Endodermal cell (in vitro differentiated cells): ENCODE measurements around the gene SNCAIP. TPM values are rescaled to one million over a fixed set of nuclear protein-coding genes. Genes with fewer than 3 reads are reported as not detected.

Experiments used
- DNase-seq: peaks from one replicate; pipeline ENCODE4 v3.0.0-alpha.2; 2017
- H3K27ac ChIP-seq: 2 replicates; pipeline ENCODE4 v1.5.1; 2013; ENCODE audit warnings: mild to moderate bottlenecking, low read depth, low read length, moderate library complexity
- H3K27me3 ChIP-seq: 2 replicates; pipeline ENCODE4 v1.6.1; 2013; ENCODE audit warnings: mild to moderate bottlenecking, low read length, moderate library complexity; ENCODE audit not compliant: insufficient read depth, control insufficient read depth, poor library complexity, severe bottlenecking
- H3K36me3 ChIP-seq: 2 replicates; pipeline ENCODE4 v1.7.0; 2013; ENCODE audit warnings: mild to moderate bottlenecking, low read length, moderate library complexity; ENCODE audit not compliant: control insufficient read depth, insufficient read depth
- H3K4me1 ChIP-seq: one replicate; pipeline ENCODE4 v1.7.0; 2013; ENCODE audit warnings: low read length; ENCODE audit not compliant: control insufficient read depth, insufficient read depth
- H3K4me3 ChIP-seq: 2 replicates; pipeline ENCODE4 v1.5.1; 2013; ENCODE audit warnings: mild to moderate bottlenecking, low read length, moderate library complexity
- H3K9ac ChIP-seq: 2 replicates; pipeline ENCODE4 v1.6.1; 2013; ENCODE audit warnings: mild to moderate bottlenecking, low read length, moderate library complexity; ENCODE audit not compliant: poor library complexity, severe bottlenecking; ENCODE audit errors: extremely low read depth
- H3K9me3 ChIP-seq: 2 replicates; pipeline ENCODE4 v1.6.1; 2013; ENCODE audit warnings: mild to moderate bottlenecking, low read length, moderate library complexity; ENCODE audit not compliant: control insufficient read depth
- H3K27ac Mint-ChIP-seq: 2 replicates; pipeline ENCODE4 v1.8.0; 2020; ENCODE audit warnings: mixed read lengths
- H3K27me3 Mint-ChIP-seq: 2 replicates; pipeline ENCODE4 v1.8.0; 2021; ENCODE audit warnings: mild to moderate bottlenecking, mixed read lengths; ENCODE audit not compliant: insufficient read depth
- H3K36me3 Mint-ChIP-seq: 2 replicates; pipeline ENCODE4 v1.8.0; 2020; ENCODE audit warnings: low read depth, mixed read lengths
- H3K4me1 Mint-ChIP-seq: 2 replicates; pipeline ENCODE4 v1.8.0; 2020; ENCODE audit warnings: mixed read lengths
- H3K4me3 Mint-ChIP-seq: 2 replicates; pipeline ENCODE4 v1.8.0; 2020; ENCODE audit warnings: mild to moderate bottlenecking, moderate library complexity, mixed read lengths
- H3K9me3 Mint-ChIP-seq: 2 replicates; pipeline ENCODE4 v1.8.0; 2020; ENCODE audit warnings: mild to moderate bottlenecking, mixed read lengths
- CTCF ChIP-seq: fragments of 200-600 bp; sonication (generic); conservative IDR thresholded peaks from 2 replicates; pipeline ENCODE4 v1.5.0; 2021; ENCODE audit warnings: antibody characterized with exemption, mild to moderate bottlenecking
- WGBS, 2 experiments: methylation state at CpG; one replicate each; pipeline versions ENCODE4 v1.1.5 to v1.1.7; 2013; ENCODE audit warnings: missing lambda C conversion rate in 2 of 2, mixed read lengths in 1 of 2; ENCODE audit not compliant: insufficient coverage in 1 of 2, insufficient read length in 1 of 2; 5-methylcytosine and 5-hydroxymethylcytosine counted together
- total RNA-seq, 2 donors: library from RNA; stranded (reverse); fragmentation: NEBNext Ultra II Directional in 1 of 2; extraction: Animal tissue kit (Norgen Biotek cat#: 25700) in 1 of 2; gene quantifications; 2 replicates in 1 of 2; 3 replicates in 1 of 2; pipeline ENCODE4 v1.2.1, GENCODE V29; 2021

SNCAIP gene
- total RNA-seq, 2 donors from 2014 or later: 1.4 to 2.1 TPM

GRCh38 chr5:122267185-122267584 lies 44.9 kb upstream of the SNCAIP start:
- Mint-ChIP-seq H3K36me3 (no peaks in the 10 kb centered on the region), H3K4me1 (peaks cover 17% of the 10 kb centered on the region), H3K9me3 (no peaks in the 10 kb centered on the region), H3K27me3 (no peaks in the 10 kb centered on the region), H3K4me3 (no peak overlapping the region), H3K27ac (peak overlapping the region; percentile 41)
- DNase-seq: peak; percentile 41
- Histone ChIP-seq H3K4me1 (peaks cover 4% of the 10 kb centered on the region), H3K9ac (no peak overlapping the region), H3K9me3 (no peaks in the 10 kb centered on the region), H3K27ac (no peak overlapping the region), H3K4me3 (no peak overlapping the region), H3K36me3 (no peaks in the 10 kb centered on the region), H3K27me3 (no peaks in the 10 kb centered on the region)
- no peak for TF ChIP-seq CTCF
- WGBS, 2 experiments: 71 to 84% methylated on average over 1 to 6 of the region's 6 CpGs

GRCh38 chr5:122273696-122274095 lies 38.3 kb upstream of the SNCAIP start:
- Histone ChIP-seq H3K9ac (no peak overlapping the region), H3K27me3 (no peaks in the 10 kb centered on the region), H3K4me1 (no peaks in the 10 kb centered on the region), H3K36me3 (no peaks in the 10 kb centered on the region), H3K9me3 (no peaks in the 10 kb centered on the region), H3K27ac (no peak overlapping the region), H3K4me3 (no peak overlapping the region)
- no peaks in the 10 kb centered on the region for H3K9me3 Mint-ChIP-seq
- WGBS, 2 experiments: 92% methylated on average over 1 of the region's 1 CpG; no CpG with 5 or more reads in 1 of the 2 experiments
- no peaks in the 10 kb centered on the region for H3K36me3 Mint-ChIP-seq
- no peak overlapping the region for H3K27ac Mint-ChIP-seq
- H3K4me3 Mint-ChIP-seq: no peak overlapping the region
- H3K27me3 Mint-ChIP-seq: no peaks in the 10 kb centered on the region
- DNase-seq: no peak
- H3K4me1 Mint-ChIP-seq: peaks cover 2% of the 10 kb centered on the region
- no peak for TF ChIP-seq CTCF

- Mint-ChIP-seq H3K9me3 (peaks cover 2% of the 10 kb centered on the region), H3K4me1 (peaks cover 6% of the 10 kb centered on the region), H3K27ac (no peak overlapping the region), H3K27me3 (no peaks in the 10 kb centered on the region), H3K4me3 (no peak overlapping the region), H3K36me3 (no peaks in the 10 kb centered on the region)
- no peak overlapping the region for H3K4me3 ChIP-seq
- no peak overlapping the region for H3K27ac ChIP-seq
- no peaks in the 10 kb centered on the region for H3K9me3 ChIP-seq
- WGBS, 2 experiments: 83% methylated on average over 3 of the region's 3 CpGs; no CpG with 5 or more reads in 1 of the 2 experiments
- no peak for TF ChIP-seq CTCF
- no peaks in the 10 kb centered on the region for H3K4me1 ChIP-seq
- no peaks in the 10 kb centered on the region for H3K27me3 ChIP-seq
- no peaks in the 10 kb centered on the region for H3K36me3 ChIP-seq
- no peak for DNase-seq
- no peak overlapping the region for H3K9ac ChIP-seq
These were observed 28.4 kb upstream of the SNCAIP start for GRCh38 chr5:122283592-122283991.
